NCI-H748 (cell line): ENCODE measurements around the gene BAIAP2.

Source experiments
- DNase-seq: peaks from one replicate; lab custom pipeline; 2025; ENCODE audit not compliant: unreplicated experiment; lab: John Stamatoyannopoulos, UW

BAIAP2 gene

DNA sequence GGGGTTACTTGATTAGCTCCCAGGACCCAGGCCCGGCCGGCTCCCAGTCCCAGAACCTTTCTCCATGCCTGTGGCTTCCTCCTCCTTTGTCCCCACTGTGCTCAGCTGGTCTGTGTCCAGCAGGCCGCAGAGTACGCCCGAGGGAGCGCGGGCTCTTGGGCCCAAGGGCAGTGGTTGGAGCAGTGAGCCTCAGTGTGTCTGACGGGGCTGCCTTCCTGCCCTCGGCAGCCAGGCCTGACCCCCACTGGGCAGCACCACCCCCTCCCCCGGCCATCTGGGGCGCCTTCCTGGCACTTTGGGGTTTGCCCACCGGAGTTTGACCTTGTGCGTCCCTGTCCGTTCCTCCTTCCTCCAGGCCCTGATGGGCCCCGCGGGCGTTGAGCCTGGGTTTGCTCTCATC lies 67.9 kb downstream of the BAIAP2 start:
- DNase-seq, result no peak

DNA sequence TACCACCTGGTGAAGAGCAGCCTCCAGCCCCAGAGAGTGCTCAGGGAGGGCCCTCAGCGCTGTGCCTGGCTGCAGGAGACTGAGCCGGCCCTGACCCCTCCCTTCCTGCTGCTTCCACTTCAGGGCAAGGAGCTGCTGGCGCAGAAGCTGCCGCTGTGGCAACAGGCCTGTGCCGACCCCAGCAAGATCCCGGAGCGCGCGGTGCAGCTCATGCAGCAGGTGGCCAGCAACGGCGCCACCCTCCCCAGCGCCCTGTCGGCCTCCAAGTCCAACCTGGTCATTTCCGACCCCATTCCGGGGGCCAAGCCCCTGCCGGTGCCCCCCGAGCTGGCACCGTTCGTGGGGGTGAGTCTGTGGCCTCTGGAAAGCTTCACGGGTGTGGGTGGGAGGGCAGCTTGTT lies 68.4 kb downstream of the BAIAP2 start:
- no peak for DNase-seq

DNA sequence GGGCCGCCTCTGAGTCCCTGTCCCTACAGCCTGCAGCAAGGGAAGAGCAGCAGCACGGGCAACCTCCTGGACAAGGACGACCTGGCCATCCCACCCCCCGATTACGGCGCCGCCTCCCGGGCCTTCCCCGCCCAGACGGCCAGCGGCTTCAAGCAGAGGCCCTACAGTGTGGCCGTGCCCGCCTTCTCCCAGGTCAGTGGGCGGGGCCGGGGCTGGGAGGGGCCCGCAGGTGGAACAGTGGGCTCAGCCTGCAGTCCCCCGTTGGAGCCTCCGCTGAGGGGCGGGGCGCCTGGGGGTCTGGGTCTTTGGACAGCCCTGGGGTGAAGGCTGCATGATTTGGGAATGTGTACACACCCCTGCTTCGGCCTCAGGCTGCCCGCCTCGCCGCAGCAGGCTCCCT lies 71.8 kb downstream of the BAIAP2 start:
- no peak for DNase-seq

DNA sequence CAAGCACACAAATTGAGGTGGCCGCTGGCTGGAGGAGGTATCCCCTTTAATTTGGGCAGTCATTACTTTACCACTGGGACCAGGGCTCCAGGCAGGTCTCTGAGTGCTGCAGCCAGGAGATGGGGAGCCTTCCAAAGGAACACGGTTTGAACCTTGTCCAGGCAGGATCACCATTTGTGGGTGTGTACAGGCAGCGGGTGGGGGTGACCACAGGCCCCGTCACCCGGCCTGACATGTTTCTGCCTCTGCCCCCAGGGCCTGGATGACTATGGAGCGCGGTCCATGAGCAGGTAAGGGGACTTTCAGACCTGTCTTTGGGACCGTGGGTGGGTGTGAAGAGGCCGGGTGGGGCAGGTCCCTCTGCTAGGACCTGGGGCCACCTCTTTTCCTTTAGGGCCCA lies 73.3 kb downstream of the BAIAP2 start:
- DNase-seq, result no peak

DNA sequence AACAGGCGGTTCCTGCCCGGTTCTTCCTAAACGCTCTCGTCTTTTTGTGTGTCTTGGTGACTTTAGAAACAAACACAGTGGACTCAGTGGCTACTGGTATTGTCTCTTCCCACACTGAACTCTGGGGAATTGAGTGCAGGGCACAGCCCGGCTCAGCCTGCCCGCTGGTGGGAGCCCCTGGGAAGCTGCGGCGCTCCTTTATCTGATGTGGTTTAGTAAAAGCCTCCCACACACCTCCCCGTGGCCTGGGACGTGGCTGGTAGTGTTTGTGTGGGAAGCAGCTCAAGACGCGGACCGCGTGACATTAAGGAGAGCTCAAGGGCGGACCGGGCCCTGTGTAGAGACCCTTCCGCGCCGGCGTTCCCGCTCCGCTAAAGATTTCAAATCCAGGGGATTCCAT lies 75.0 kb downstream of the BAIAP2 start:
- no peak for DNase-seq

DNA sequence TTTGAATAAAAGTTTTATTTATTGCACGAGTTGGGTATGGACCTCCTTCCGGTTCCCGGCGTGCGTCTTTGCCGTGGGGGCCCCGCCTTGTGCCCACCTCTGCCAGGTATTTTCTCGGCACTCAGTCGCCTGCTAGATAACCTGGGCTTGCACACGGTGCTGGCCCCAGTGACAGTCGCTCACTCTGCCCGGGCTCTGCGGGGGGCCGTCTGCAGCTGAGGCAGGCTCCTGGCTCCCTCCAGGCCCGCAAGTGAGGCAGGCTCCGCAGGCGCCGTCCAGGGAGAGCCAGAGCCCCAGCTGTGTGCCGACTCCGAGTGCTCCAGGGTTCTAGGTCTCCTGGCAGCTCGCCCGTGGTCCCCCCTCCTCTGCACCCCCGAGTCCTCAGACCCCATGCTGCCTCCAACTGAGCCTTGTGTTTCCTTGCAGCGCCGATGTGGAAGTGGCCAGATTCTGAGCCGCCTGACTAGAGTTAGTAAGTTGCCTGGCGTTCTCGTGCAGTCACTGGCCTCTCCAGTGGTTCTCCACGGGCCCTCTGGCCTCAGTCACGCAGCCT lies 75.6 kb downstream of the BAIAP2 start:
- no peak for DNase-seq

DNA sequence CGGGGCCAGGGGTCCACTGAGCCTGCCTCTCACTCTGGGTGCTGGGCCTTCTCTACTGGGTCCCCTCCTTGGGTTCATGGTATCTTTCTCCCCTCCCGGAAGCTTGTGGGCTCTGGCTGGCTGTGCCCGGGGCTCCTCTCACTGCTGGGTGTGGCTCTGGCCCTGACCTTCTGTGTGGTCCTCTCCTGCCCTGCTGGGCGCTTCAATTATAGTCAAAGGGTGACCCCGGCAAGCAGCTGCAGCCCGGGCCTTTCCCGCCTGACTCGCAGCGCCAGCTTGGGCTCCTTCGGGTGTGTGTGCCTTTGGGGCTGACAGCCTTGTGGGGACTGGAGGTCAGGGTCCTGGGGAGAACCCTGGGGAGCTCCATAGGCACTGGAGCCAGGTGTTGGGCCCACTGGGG lies 76.1 kb downstream of the BAIAP2 start:
- DNase-seq, result no peak

DNA sequence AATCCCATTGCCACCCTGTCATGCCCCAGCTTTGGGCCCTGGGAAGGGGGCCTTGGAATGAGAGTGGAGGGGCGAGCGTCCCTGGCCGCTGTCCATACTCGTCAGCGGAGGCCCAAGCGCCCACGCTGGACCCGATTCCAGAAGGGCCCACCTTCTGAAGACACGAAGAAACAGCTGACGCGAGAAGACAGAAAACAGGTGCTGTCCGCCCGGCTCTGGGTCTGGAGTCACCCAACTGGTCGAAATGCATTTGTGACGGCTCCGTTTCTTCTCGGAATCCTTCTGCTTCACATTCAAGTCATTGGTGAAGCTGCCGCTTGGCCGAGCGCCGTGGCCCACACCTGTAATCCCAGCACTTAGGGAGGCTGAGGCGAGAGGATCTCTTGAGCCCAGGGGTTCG lies 77.5 kb downstream of the BAIAP2 start:
- no peak for DNase-seq

DNA sequence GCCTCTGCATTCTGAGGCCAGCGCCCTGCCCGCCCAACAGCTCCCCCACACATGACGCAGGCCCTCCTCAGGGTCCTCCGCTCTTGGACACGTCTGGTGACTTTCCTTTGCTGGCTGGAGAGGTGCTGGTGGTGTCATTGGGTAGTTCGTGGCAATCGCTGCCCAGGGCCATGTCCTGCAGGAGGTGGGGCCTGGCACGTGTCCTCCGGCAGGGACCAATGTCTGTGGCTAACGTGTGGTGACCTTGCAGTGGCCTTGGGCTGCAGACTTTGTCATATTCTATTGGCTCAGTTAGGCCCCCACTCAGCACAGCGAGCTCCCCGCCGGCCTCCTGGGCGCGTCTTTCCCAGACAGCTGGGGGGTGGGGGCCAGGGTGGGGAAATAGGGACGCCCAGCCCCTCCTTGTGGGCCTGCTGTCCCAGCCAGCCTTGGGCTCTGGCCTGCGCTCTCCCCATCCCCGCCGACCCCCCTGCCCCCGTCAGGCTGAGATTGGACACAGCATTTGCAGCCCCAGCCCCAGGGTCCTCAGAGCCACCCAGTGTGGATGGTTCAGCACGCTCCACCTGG lies 78.3 kb downstream of the BAIAP2 start:
- no peak for DNase-seq

DNA sequence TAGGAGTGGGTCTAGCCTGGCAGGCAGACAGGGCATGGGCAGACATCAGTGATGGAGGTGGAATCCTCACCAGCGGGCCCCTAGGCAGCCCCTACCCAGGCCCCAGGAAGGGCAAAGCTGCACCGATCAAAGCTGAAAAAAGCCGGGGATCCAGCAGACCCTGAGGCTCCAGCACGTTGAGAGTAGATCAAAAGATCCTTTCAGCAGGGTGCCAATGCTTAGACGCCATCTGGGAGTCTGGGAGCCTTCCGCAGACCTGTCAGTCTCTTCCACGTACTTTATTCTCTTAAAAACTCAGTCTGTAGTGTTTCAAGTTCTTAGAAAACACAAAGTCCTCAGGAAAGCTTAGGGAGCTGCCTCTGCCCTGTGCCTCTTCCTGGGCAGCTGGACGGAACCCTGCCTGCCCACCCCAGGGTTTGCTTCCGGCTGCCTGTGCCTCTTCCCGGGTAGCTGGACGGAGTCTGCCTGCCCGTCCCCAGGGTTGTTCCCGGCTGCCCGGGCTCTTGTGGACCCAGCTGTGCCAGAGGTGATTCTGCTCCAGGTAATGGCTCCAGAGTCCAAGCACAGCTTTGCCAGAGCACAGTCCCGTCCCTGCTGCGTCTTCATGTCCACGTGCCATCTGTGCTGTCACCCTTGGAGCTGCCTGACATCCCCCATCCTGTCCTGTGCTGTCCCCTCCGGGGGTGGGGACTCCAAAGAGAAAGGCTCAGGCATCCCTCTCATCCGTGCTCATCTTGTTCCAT lies 79.6 kb downstream of the BAIAP2 start:
- no peak for DNase-seq

DNA sequence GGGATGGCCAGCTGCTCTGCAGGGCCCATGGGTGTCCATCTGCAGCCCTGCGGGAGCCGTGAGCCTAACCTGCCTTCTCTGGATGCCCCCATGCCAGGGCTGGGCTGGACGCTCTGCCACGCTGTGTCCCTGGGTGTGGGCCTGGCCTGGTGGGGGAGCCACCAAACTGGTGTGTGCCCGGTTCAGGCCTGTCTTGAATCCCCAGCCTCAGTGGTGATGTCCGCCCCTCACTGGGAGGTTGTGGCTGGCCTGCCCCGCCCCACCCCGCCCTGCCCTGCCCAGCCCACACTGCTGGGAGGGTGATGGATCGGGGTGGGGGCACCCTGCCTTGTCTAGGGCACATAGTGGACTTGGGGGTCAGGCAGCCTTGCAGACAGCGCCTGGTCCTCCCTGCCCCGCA lies 80.3 kb downstream of the BAIAP2 start:
- DNase-seq, result no peak

DNA sequence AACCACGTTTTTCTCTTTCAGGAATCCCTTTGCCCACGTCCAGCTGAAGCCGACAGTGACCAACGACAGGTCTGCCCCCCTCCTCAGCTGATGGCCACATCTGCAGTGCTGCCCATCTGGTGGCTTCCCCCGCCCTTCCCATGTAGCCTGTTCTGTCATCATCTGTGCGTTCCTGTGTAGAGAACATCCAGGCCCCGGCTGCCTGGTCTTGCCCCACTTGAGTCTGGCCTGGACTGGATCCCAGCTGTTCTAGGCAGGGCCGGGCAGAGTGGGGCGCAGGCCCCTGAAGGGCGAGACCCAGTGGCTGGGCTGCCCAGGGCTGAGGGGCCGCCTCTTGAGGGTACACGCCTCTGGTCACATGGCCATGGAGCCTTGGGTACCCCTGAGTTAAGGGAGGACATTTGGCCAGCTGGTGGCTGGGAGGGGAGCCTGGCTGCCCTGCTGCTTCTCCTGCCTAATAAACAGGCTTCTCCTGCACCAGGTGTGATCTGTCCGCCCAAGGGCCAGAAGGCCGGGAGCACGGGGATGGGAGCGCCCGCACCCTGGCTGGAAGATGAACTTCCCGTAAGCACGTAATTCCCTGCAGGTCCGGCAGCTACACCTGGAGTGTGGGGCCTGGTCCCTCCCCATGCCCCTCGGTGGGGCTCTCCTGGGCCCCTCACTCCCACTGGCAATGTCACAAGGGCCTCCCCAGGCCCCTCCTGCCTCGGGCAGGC lies 81.0 kb downstream of the BAIAP2 start:
- DNase-seq, result no peak

DNA sequence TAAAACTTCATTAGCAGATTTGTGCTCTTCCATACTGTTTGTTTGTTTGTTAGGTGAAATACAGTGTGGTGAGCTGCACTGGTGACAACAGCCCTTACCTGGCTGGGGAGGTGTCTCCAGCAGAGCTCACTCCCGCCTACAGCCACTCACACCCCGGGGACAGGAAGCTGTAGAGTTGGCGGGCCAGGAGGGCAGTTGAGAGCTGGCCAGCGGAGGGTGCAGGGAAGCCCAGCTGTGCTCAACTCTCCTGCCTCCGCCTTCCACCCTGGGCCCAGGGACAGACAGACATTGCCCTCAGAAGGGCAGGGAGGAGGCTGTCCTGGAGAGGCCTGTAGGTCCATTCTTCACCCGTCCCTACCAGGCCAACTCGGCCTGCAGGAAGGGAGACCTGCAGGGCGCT lies 81.8 kb downstream of the BAIAP2 start:
- no peak for DNase-seq

DNA sequence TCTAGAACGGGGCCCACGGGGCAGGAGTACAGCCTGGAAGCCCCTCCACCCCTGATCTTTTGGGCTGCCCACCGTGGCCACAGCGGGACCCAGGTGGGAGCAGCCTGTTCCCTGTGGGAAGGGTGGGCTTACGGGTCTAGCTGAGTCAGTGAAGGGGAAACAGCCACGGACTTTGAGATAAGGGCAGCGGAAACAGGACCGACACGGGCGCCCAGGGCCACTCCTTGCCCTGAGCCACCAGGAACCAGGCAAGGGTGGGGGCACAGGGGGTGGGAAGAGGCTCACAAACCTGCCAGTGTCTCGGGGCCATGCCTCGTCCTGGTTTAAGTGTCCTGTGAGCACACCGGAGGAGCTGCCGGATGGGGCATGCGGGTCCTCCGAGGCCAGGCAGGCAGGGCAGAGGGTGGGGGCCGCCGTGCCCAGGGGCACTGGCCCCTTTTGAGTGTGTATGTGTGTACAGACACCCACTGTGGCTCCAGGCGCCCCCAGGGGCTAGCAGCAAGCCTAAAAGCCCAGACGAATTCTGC lies 82.8 kb downstream of the BAIAP2 start:
- no peak for DNase-seq

DNA sequence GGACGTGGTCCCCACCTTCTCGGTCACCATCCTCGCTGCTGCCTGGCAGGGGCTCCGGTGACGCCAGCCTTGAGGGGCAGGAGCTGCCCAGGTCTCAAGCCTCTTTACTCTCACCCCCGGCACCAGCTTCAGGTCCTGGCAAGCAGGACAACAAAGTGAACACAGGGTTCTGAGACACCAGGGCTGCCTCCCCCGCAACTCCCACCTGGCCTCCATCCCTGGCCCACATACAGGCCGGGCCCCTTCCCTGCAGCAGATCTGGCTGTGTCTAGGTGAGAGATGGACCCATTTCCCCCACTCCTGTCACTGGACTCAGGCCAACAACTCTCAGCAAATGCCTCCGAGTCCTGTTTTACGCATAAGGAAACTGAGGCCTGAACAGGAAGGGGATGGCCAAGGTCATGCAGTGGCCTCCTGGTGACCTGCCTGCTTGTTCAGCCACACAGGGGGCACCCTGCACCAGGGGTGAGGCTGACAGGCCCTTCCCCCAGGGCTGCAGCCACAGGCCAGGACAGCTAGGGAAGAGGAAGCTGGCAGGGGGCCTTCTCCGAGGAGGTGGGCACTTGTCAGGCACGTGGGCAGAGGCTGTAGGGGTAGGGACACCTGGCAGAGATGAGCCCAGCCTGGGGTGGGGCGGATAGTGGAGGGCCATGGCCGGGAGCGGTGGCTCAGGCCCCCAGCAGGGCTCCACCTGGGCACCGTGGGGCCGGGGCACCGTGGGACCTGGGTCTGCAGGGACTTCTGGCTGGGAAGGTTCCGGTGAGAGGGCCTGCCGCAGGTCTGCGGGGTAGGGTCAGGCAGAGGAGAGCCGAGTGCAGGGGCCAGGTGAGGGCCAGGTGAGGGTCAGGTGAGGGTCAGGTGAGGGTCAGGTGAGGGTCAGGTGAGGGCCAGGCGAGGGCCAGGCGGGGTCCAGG lies 83.6 kb downstream of the BAIAP2 start:
- no peak for DNase-seq

DNA sequence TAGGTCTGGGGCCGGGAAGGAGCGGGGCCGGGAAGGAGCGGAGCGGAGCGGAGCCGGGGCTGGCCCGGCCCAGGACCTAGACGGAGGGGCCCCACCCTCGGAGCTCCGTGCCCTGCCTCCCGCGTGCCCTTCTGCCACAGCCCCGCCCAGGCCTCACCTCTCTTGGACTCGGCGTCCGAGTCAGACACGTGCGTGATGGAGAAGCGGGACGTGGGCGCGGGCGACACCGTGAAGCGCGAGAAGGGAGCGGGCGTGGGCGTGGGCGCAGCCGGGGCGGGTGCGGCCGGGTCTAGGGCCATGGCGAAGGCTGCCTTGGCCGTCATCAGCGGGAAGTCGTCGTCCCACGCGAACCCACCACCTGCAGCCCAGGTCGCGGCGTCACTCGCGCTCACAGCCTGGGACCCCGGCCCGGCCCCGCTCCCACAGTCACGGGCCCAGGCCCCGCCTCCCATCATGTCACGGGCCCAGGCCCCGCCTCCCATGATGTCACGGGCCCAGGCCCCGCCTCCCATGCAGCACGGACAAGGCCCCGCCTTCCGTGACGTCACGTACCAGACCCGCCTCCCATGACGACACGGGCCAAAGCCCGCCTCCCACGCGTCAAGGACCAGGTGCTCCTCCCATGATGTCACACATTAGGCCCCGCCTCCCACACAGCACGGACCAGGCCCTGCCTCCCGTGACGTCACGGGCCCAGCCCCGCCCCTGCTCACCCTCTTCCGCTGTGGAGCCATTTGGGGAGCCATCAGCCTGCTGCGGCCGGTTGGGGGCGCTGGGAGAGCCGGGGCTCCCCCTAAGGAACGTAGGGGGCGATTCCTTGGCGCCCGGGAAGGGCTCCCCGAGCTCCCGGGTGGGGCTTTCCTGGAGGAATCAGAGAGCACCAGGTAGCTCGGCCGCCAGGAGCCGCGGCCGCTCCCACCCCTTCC lies 84.5 kb downstream of the BAIAP2 start:
- DNase-seq, result peak; percentile 54

DNA sequence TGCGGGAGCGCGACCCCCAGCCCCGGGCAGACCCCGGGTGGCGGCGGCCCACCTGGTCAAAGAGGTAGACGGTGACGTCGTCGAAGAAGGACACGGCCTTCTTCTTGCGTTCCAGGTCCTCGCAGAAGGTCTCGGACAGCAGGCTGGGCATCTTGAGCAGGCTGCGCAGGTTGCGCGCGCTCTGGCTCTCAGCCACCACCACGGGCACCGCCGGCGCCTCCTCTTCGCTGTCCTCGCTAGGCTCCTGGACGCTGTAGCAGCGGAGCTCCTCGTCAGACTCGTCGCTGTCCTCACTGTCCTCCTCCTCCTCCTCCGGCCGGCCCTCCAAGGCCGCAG lies 85.2 kb downstream of the BAIAP2 start:
- no peak for DNase-seq

DNA sequence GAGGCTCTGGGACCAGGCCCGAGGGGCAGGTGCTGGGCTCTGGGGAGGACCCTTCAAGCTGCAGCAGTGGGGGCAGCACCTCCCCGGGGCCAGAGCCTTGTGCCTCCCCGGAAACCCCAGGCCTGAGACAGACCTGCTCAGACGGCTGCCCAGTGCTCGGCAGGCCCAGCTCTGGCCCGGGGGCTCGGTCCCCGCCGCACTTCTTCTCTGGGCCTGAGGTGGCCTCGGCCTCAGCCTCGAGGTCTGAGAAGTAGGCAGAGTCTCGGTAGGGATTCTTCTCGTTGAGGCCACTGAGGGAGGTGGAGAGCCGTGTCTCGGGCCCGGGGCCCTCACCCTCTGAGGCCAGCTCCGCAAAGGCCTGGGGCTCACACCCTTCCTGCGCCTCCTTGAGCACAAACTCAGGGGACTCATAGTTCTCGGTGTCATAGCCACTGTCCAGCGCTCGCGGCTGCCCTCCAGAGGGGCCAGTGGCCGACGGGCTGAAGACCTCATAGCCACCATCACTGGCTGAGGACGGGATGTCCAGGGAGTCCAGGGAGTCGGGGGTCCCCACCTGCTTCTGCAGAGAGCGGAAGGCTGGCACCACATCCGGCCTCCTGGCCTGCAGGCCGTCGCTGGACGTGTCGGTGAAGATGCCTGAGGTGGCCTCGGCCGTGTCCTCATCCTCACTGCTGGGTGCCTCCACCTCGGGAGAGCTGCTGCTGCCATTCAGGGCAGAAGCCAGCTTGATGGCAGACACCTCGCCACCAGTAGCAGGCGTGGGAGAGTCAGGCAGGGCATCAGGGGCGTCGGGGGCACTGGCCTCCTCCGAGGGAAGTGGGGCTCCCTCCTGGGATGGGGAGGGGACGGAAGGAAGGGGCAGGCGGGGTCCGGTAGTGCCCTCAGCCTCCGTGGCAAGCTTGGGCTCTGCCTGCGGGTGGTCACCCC lies 86.0 kb downstream of the BAIAP2 start:
- DNase-seq, result no peak
